ENCODE data around the gene HMGXB4. TPM values are rescaled to one million over a fixed set of nuclear protein-coding genes. Genes with fewer than 3 reads are reported as not detected.

HMGXB4 gene
- total and polyA plus RNA-seq, 8 donors, result 4.8 to 31.0 (median 13.4) TPM

- WGBS, 5 donors, result 75 to 86% (median 80%) methylated on average over 2 of the region's 2 CpGs
- intact Hi-C loops (cut with DNase I; ENCODE audit: low total_unique reads), result no loop called here
Observed at GRCh38 chr22:35217527-35217926, 39.8 kb upstream of the HMGXB4 start.

GRCh38 chr22:35218079-35218478 is 39.2 kb upstream of the HMGXB4 start:
- TF ChIP-seq CTCF (IDR thresholded peaks at IDR 0.05), result no peak
- no peaks in the 10 kb centered on the region for H3K36me3 ChIP-seq
- peaks cover 0 to 7% (median 0%) of the 10 kb centered on the region in 4 donors for H3K9me3 ChIP-seq
- H3K27ac ChIP-seq, result no peak overlapping the region
- H3K4me3 ChIP-seq, result no peak overlapping the region
- no peak for DNase-seq
- no peaks in the 10 kb centered on the region for H3K4me1 ChIP-seq
- intact Hi-C loops (cut with DNase I; ENCODE audit: low total_unique reads), result no loop called here
- peaks cover 0 to 10% (median 0%) of the 10 kb centered on the region in 3 donors for H3K27me3 ChIP-seq

More at GRCh38 chr22:35217527-35217926, 39.8 kb upstream of the HMGXB4 start:
- Histone ChIP-seq H3K4me1 (no peaks in the 10 kb centered on the region), H3K27me3 (peaks cover 0 to 10% (median 0%) of the 10 kb centered on the region in 3 donors), H3K27ac (no peak overlapping the region), H3K9me3 (peaks cover 0 to 7% (median 0%) of the 10 kb centered on the region in 4 donors), H3K36me3 (no peaks in the 10 kb centered on the region), H3K4me3 (no peak overlapping the region)
- DNase-seq, result no peak
- no peak for TF ChIP-seq EP300 (IDR thresholded peaks at IDR 0.05)
- no peak for TF ChIP-seq POLR2A (IDR thresholded peaks at IDR 0.05)

GRCh38 chr22:35219012-35219411 is 38.3 kb upstream of the HMGXB4 start:
- WGBS, 5 donors, result 60 to 78% (median 72%) methylated on average over 3 of the region's 3 CpGs
- Histone ChIP-seq H3K4me1 (no peaks in the 10 kb centered on the region), H3K36me3 (no peaks in the 10 kb centered on the region), H3K9me3 (peaks cover 0 to 7% (median 0%) of the 10 kb centered on the region in 4 donors), H3K27me3 (peaks cover 0 to 10% (median 0%) of the 10 kb centered on the region in 3 donors), H3K27ac (no peak overlapping the region), H3K4me3 (no peak overlapping the region)
- intact Hi-C loops (cut with DNase I; ENCODE audit: low total_unique reads), result no loop called here
- TF ChIP-seq CTCF (IDR thresholded peaks at IDR 0.05), result no peak
- no peak for TF ChIP-seq POLR2A (IDR thresholded peaks at IDR 0.05)
- TF ChIP-seq POLR2AphosphoS5 (IDR thresholded peaks at IDR 0.05), result no peak
- no peak for TF ChIP-seq EP300 (IDR thresholded peaks at IDR 0.05)
- no peak for DNase-seq

- TF ChIP-seq CTCF (IDR thresholded peaks at IDR 0.05), result no peak
- no peak for TF ChIP-seq POLR2A (IDR thresholded peaks at IDR 0.05)
- no peak for TF ChIP-seq POLR2AphosphoS5 (IDR thresholded peaks at IDR 0.05)
- no peak for TF ChIP-seq EP300 (IDR thresholded peaks at IDR 0.05)
Observed at GRCh38 chr22:35220221-35220620, 37.1 kb upstream of the HMGXB4 start.

GRCh38 chr22:35225010-35225409 is 32.3 kb upstream of the HMGXB4 start:
- WGBS, 5 donors, result 73 to 87% (median 78%) methylated on average over 4 of the region's 4 CpGs
- intact Hi-C loops (cut with DNase I; ENCODE audit: low total_unique reads), result no loop called here

More at GRCh38 chr22:35220221-35220620, 37.1 kb upstream of the HMGXB4 start:
- 60 to 74% (median 73%) methylated on average over 2 of the region's 2 CpGs for WGBS, 5 donors
- Histone ChIP-seq H3K27me3 (peaks cover 0 to 21% (median 0%) of the 10 kb centered on the region in 3 donors), H3K27ac (no peak overlapping the region), H3K4me3 (no peak overlapping the region), H3K9me3 (peaks cover 0 to 7% (median 0%) of the 10 kb centered on the region in 4 donors), H3K36me3 (no peaks in the 10 kb centered on the region), H3K4me1 (no peaks in the 10 kb centered on the region)
- intact Hi-C loops (cut with DNase I; ENCODE audit: low total_unique reads), result no loop called here
- DNase-seq, result no peak

More at GRCh38 chr22:35225010-35225409, 32.3 kb upstream of the HMGXB4 start:
- H3K4me3 ChIP-seq, result no peak overlapping the region
- H3K9me3 ChIP-seq, result peaks cover 0 to 6% (median 0%) of the 10 kb centered on the region in 4 donors
- TF ChIP-seq POLR2A (IDR thresholded peaks at IDR 0.05), result no peak
- TF ChIP-seq CTCF (IDR thresholded peaks at IDR 0.05), result no peak
- TF ChIP-seq POLR2AphosphoS5 (IDR thresholded peaks at IDR 0.05), result no peak
- TF ChIP-seq EP300 (IDR thresholded peaks at IDR 0.05), result no peak
- no peak overlapping the region for H3K27ac ChIP-seq
- no peak for DNase-seq
- H3K4me1 ChIP-seq, result no peaks in the 10 kb centered on the region
- H3K27me3 ChIP-seq, result peaks cover 0 to 52% (median 5%) of the 10 kb centered on the region in 3 donors
- H3K36me3 ChIP-seq, result no peaks in the 10 kb centered on the region
